Measurements from ENCODE around the gene RC3H1.

DNA sequence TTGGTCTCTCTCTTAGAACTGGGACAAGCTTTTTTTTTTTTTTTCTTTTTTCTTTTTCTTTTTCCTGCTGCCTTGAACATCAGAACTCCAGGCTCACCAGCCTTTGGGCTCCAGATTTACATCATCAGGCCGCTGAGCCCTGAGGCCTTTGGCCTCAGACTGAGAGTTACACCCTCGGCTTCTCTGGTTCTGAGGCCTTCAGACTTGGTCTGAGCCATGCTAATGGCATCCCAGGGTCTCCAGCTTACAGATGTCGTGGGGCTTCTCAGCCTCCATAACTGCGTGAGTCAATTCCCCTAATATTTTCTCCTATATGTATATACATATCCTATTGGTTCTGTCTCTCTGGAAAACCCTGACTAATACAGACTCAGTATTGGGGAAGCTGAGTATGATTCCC lies 36.5 kb upstream of the RC3H1 start:
- TF ChIP-seq, protein P1, sequence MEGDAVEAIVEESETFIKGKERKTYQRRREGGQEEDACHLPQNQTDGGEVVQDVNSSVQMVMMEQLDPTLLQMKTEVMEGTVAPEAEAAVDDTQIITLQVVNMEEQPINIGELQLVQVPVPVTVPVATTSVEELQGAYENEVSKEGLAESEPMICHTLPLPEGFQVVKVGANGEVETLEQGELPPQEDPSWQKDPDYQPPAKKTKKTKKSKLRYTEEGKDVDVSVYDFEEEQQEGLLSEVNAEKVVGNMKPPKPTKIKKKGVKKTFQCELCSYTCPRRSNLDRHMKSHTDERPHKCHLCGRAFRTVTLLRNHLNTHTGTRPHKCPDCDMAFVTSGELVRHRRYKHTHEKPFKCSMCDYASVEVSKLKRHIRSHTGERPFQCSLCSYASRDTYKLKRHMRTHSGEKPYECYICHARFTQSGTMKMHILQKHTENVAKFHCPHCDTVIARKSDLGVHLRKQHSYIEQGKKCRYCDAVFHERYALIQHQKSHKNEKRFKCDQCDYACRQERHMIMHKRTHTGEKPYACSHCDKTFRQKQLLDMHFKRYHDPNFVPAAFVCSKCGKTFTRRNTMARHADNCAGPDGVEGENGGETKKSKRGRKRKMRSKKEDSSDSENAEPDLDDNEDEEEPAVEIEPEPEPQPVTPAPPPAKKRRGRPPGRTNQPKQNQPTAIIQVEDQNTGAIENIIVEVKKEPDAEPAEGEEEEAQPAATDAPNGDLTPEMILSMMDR (IDR thresholded peaks at IDR 0.05) = no peak
- no peak for TF ChIP-seq POLR2A (IDR thresholded peaks at IDR 0.05)

All from Peyer's patch (tissue), 4 donors.